Neural cell (in vitro differentiated cells): Measurements from ENCODE around the gene DCPS.

ENCODE experiments used
- EP300 ChIP-seq: fragments of 450-650 bp; conservative IDR thresholded peaks from 2 replicates; pipeline ENCODE4 v1.6.1; 2014; ENCODE audit warnings: antibody characterized with exemption, mild to moderate bottlenecking, moderate library complexity; ENCODE audit not compliant: poor library complexity, severe bottlenecking
- EZH2 ChIP-seq: fragments of 200-600, 300-800 bp; shearing (Covaris generic), sonication (generic); IDR thresholded peaks from 2 replicates; pipeline ENCODE4 v1.6.1; 2014; ENCODE audit warnings: antibody characterized with exemption, low read length, borderline replicate concordance, mild to moderate bottlenecking; ENCODE audit not compliant: insufficient read depth, poor library complexity, severe bottlenecking
- RAD21 ChIP-seq: fragments of 450-650 bp; conservative IDR thresholded peaks from 2 replicates; pipeline ENCODE4 v1.6.1; 2014; ENCODE audit warnings: antibody characterized with exemption, mild to moderate bottlenecking, moderate library complexity
- SMC3 ChIP-seq: fragments of 450-650 bp; conservative IDR thresholded peaks from 2 replicates; pipeline ENCODE4 v1.6.1; 2014; ENCODE audit warnings: antibody characterized with exemption, mild to moderate bottlenecking, moderate library complexity; ENCODE audit not compliant: poor library complexity
- TF ChIP-seq, protein P1 (sequence below): fragments of 450-650 bp; IDR thresholded peaks from 2 replicates; pipeline ENCODE4 v1.5.1; 2014; ENCODE audit warnings: antibody characterized with exemption, mild to moderate bottlenecking, moderate library complexity; ENCODE audit not compliant: poor library complexity, severe bottlenecking
- TF ChIP-seq, protein P2 (sequence below): IDR thresholded peaks from 2 replicates; pipeline ENCODE4 v1.6.1; 2012; ENCODE audit warnings: borderline replicate concordance

DNA sequence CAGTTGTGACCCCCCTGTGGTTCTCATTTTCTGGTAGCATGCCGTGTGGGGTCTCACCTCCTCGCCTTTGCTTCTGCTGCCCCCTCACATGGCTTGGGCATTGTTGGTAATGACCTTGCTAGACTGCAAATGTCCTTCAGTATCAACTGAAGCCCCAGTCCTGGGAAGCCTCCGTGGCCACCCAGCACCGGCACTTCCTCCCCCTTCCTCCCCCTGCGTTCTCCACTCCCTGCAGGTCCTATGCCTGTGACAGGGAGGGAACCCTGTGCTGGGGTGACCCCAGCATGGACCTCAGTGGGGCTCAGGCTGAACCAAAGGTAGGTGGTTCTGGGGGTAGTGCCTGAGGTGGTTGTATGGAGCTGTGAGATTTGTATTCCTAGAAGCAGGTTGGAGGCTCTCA is 57.5 kb downstream of the DCPS start:
- TF ChIP-seq, protein P1, sequence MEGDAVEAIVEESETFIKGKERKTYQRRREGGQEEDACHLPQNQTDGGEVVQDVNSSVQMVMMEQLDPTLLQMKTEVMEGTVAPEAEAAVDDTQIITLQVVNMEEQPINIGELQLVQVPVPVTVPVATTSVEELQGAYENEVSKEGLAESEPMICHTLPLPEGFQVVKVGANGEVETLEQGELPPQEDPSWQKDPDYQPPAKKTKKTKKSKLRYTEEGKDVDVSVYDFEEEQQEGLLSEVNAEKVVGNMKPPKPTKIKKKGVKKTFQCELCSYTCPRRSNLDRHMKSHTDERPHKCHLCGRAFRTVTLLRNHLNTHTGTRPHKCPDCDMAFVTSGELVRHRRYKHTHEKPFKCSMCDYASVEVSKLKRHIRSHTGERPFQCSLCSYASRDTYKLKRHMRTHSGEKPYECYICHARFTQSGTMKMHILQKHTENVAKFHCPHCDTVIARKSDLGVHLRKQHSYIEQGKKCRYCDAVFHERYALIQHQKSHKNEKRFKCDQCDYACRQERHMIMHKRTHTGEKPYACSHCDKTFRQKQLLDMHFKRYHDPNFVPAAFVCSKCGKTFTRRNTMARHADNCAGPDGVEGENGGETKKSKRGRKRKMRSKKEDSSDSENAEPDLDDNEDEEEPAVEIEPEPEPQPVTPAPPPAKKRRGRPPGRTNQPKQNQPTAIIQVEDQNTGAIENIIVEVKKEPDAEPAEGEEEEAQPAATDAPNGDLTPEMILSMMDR: no peak
- no peak for TF ChIP-seq EZH2
- TF ChIP-seq EP300: no peak
- no peak for TF ChIP-seq RAD21
- no peak for TF ChIP-seq SMC3
- TF ChIP-seq, protein P2, sequence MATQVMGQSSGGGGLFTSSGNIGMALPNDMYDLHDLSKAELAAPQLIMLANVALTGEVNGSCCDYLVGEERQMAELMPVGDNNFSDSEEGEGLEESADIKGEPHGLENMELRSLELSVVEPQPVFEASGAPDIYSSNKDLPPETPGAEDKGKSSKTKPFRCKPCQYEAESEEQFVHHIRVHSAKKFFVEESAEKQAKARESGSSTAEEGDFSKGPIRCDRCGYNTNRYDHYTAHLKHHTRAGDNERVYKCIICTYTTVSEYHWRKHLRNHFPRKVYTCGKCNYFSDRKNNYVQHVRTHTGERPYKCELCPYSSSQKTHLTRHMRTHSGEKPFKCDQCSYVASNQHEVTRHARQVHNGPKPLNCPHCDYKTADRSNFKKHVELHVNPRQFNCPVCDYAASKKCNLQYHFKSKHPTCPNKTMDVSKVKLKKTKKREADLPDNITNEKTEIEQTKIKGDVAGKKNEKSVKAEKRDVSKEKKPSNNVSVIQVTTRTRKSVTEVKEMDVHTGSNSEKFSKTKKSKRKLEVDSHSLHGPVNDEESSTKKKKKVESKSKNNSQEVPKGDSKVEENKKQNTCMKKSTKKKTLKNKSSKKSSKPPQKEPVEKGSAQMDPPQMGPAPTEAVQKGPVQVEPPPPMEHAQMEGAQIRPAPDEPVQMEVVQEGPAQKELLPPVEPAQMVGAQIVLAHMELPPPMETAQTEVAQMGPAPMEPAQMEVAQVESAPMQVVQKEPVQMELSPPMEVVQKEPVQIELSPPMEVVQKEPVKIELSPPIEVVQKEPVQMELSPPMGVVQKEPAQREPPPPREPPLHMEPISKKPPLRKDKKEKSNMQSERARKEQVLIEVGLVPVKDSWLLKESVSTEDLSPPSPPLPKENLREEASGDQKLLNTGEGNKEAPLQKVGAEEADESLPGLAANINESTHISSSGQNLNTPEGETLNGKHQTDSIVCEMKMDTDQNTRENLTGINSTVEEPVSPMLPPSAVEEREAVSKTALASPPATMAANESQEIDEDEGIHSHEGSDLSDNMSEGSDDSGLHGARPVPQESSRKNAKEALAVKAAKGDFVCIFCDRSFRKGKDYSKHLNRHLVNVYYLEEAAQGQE: no peak
